Keratinocyte (primary cell): ENCODE measurements around the gene ARHGAP45. TPM values are rescaled to one million over a fixed set of nuclear protein-coding genes. Genes with fewer than 3 reads are reported as not detected.

Source experiments
- DNase-seq: peaks from one replicate; pipeline ENCODE4 v3.0.0-alpha.2; 2011; ENCODE audit warnings: low read depth, missing footprints, low spot score
- FAIRE-seq: peaks from 2 replicates; lab custom pipeline; 2011; peaks lifted over from hg19 to GRCh38; lab: Jason Lieb, UNC
- H2AFZ ChIP-seq: 2 replicates; pipeline ENCODE4 v1.6.0; 2012; ENCODE audit warnings: low read length, control low read depth, inconsistent platforms; ENCODE audit not compliant: control insufficient read depth
- H3K27ac ChIP-seq: 2 replicates; pipeline ENCODE4 v1.5.1; 2011; ENCODE audit warnings: low read length; ENCODE audit not compliant: control insufficient read depth, insufficient read depth
- H3K27me3 ChIP-seq: 3 replicates; pipeline ENCODE4 v1.6.0; 2011; ENCODE audit warnings: low read length; ENCODE audit not compliant: control insufficient read depth, insufficient read depth; ENCODE audit errors: extremely low read depth
- H3K36me3 ChIP-seq, 2 experiments: 2 replicates in 1 of 2; 3 replicates in 1 of 2; pipeline ENCODE4 v1.5.1; 2011; ENCODE audit warnings: low read length in 2 of 2, mild to moderate bottlenecking in 1 of 2; ENCODE audit not compliant: control insufficient read depth in 2 of 2, insufficient read depth in 2 of 2; ENCODE audit errors: extremely low read depth in 1 of 2
- H3K4me1 ChIP-seq: 3 replicates; pipeline ENCODE4 v1.5.1; 2011; ENCODE audit warnings: low read length; ENCODE audit not compliant: control insufficient read depth, insufficient read depth; ENCODE audit errors: extremely low read depth
- H3K4me2 ChIP-seq: 3 replicates; pipeline ENCODE4 v1.6.0; 2011; ENCODE audit warnings: low read depth, low read length; ENCODE audit not compliant: control insufficient read depth, insufficient read depth; ENCODE audit errors: extremely low read depth
- H3K4me3 ChIP-seq, 3 experiments: fragments of 200-600 bp in 1 of 3; sonication (generic) in 1 of 3; 2 replicates in 2 of 3; 3 replicates in 1 of 3; pipeline ENCODE4 v1.5.1; 2011 to 2016; ENCODE audit warnings: low read length in 3 of 3, mild to moderate bottlenecking in 3 of 3, control low read depth in 2 of 3, inconsistent platforms in 1 of 3, low read depth in 1 of 3, mixed read lengths in 1 of 3, mixed run types in 1 of 3, moderate library complexity in 1 of 3; ENCODE audit not compliant: control insufficient read depth in 2 of 3, insufficient read depth in 2 of 3; ENCODE audit errors: extremely low read depth in 1 of 3
- H3K79me2 ChIP-seq: 2 replicates; pipeline ENCODE4 v1.6.0; 2012; ENCODE audit warnings: low read length; ENCODE audit not compliant: control insufficient read depth, insufficient read depth
- H3K9ac ChIP-seq: 3 replicates; pipeline ENCODE4 v1.6.0; 2011; ENCODE audit warnings: low read length; ENCODE audit not compliant: control insufficient read depth, insufficient read depth; ENCODE audit errors: extremely low read depth
- H3K9me1 ChIP-seq: 3 replicates; pipeline ENCODE4 v1.6.0; 2011; ENCODE audit warnings: low read length; ENCODE audit not compliant: control insufficient read depth, insufficient read depth; ENCODE audit errors: extremely low read depth
- H3K9me3 ChIP-seq: 2 replicates; pipeline ENCODE4 v1.5.1; 2012; ENCODE audit warnings: low read depth, low read length; ENCODE audit not compliant: control insufficient read depth
- H4K20me1 ChIP-seq: 3 replicates; pipeline ENCODE4 v1.6.0; 2011; ENCODE audit warnings: low read length; ENCODE audit not compliant: control insufficient read depth, insufficient read depth; ENCODE audit errors: extremely low read depth
- CTCF ChIP-seq, 3 experiments: IDR thresholded peaks in 1 of 3; conservative IDR thresholded peaks in 1 of 3; optimal IDR thresholded peaks in 1 of 3; 2 replicates in 2 of 3; 3 replicates in 1 of 3; pipeline versions ENCODE3 to v1.5.1; 2011; ENCODE audit warnings: low read length in 3 of 3, mild to moderate bottlenecking in 3 of 3, moderate library complexity in 2 of 3, control low read depth in 1 of 3, inconsistent platforms in 1 of 3; ENCODE audit not compliant: insufficient read depth in 2 of 3; ENCODE audit errors: extremely low read depth in 1 of 3
- EZH2 ChIP-seq: IDR thresholded peaks from one replicate; pipeline ENCODE4 v1.6.1; 2012; ENCODE audit warnings: inconsistent platforms, mild to moderate bottlenecking, low read length, moderate library complexity
- dilution Hi-C: fragments of 300-500 bp; cut with MboI; formaldehyde crosslinking; loops from one replicate; pipeline ENCODE4 v1.7.0; 2020; ENCODE audit warnings: low sequenced_read_pairs; ENCODE audit not compliant: extremely low pct_ligation_motif_present
- polyA plus RNA-seq, 5 experiments: library from polyadenylated mRNA; depleted of rRNA in 3 of 5; stranded (reverse) in 3 of 5; stranded (forward) in 1 of 5; unstranded in 1 of 5; fragments of >200 nt; gene quantifications; 1 replicate in 1 of 5; 2 replicates in 3 of 5; 3 replicates in 1 of 5; pipeline versions ENCODE4 v1.2.1 to v1.2.3, GENCODE V29; 2011 to 2012; ENCODE audit warnings: missing spikeins in 2 of 5, low read depth in 1 of 5, low replicate concordance in 1 of 5

Gene ARHGAP45
- polyA plus RNA-seq, 1 donor (not counting 4 experiments of a cell fraction or from before 2014, with no cell fraction given): 0.56 TPM

- FAIRE-seq (no peak), DNase-seq (no peak)
- no peak overlapping the region for H3K4me2 ChIP-seq
- H3K4me1 ChIP-seq: peaks cover 10% of the 10 kb centered on the region
- no peaks in the 10 kb centered on the region for H3K27me3 ChIP-seq
- no peaks in the 10 kb centered on the region for H3K79me2 ChIP-seq
- no peak overlapping the region for H3K4me3 ChIP-seq
- H3K9ac ChIP-seq: no peak overlapping the region
- no peaks in the 10 kb centered on the region for H4K20me1 ChIP-seq
- H2AFZ ChIP-seq: no peak overlapping the region
- no peaks in the 10 kb centered on the region for H3K9me3 ChIP-seq
- H3K36me3 ChIP-seq: no peaks in the 10 kb centered on the region
- TF ChIP-seq EZH2 (no peak), CTCF (optimal IDR thresholded peaks at IDR 0.05 in 1 of 3, IDR thresholded peaks at IDR 0.05 in 1 of 3, conservative IDR thresholded peaks at IDR 0.05 in 1 of 3; ENCODE audit: extremely low read depth in 1 of 3, insufficient read depth in 2 of 3, low read length in 3 of 3) (no peak)
- H3K27ac ChIP-seq: no peak overlapping the region
- dilution Hi-C loops: no loop called here
- H3K9me1 ChIP-seq: no peaks in the 10 kb centered on the region
Observed at GRCh38 chr19:1080360-1081161, 13.6 kb downstream of the ARHGAP45 start.

- Histone ChIP-seq H3K4me3 (no peak overlapping the region), H3K4me2 (peak overlapping the region; percentile 69), H2AFZ (peak overlapping the region; percentile 63)
Observed at GRCh38 chr19:1081301-1082164, 14.6 kb downstream of the ARHGAP45 start.

More at GRCh38 chr19:1081301-1082164, 14.6 kb downstream of the ARHGAP45 start:
- dilution Hi-C loops: no loop called here
- Histone ChIP-seq H3K27me3 (no peaks in the 10 kb centered on the region), H3K9me3 (no peaks in the 10 kb centered on the region), H3K9ac (peak overlapping the region; percentile 50), H3K36me3 (peaks cover 3 to 7% of the 10 kb centered on the region in 2 experiments), H3K9me1 (no peaks in the 10 kb centered on the region), H4K20me1 (no peaks in the 10 kb centered on the region), H3K79me2 (no peaks in the 10 kb centered on the region), H3K27ac (peak overlapping the region; percentile 4), H3K4me1 (peaks cover 7% of the 10 kb centered on the region)
- TF ChIP-seq CTCF (optimal IDR thresholded peaks at IDR 0.05 in 1 of 3, IDR thresholded peaks at IDR 0.05 in 1 of 3, conservative IDR thresholded peaks at IDR 0.05 in 1 of 3; ENCODE audit: extremely low read depth in 1 of 3, insufficient read depth in 2 of 3, low read length in 3 of 3) (no peak), EZH2 (no peak)
- DNase-seq (no peak), FAIRE-seq (no peak)
